Fibroblast of lung (primary cell): ENCODE measurements around the gene PXMP4. TPM values are rescaled to one million over a fixed set of nuclear protein-coding genes. Genes with fewer than 3 reads are reported as not detected.

ENCODE experiments used
- DNase-seq, 2 donors: peaks; one replicate each; pipeline versions ENCODE4 v3.0.0 to v3.0.0-alpha.2; 2010; ENCODE audit warnings: low read depth in 2 of 2
- H2AFZ ChIP-seq: 2 replicates; pipeline ENCODE4 v1.5.1; 2012; ENCODE audit warnings: low read length, control low read depth, inconsistent platforms
- H3K27ac ChIP-seq: 2 replicates; pipeline ENCODE4 v1.5.1; 2011; ENCODE audit warnings: low read length, control low read depth; ENCODE audit not compliant: insufficient read depth
- H3K27me3 ChIP-seq: 2 replicates; pipeline ENCODE4 v1.5.1; 2011; ENCODE audit warnings: mild to moderate bottlenecking, low read length; ENCODE audit not compliant: control insufficient read depth, insufficient read depth
- H3K36me3 ChIP-seq: 2 replicates; pipeline ENCODE4 v1.5.1; 2011; ENCODE audit warnings: low read length; ENCODE audit not compliant: control insufficient read depth, insufficient read depth
- H3K4me1 ChIP-seq: 2 replicates; pipeline ENCODE4 v1.5.1; 2011; ENCODE audit warnings: low read length; ENCODE audit not compliant: control insufficient read depth, insufficient read depth; ENCODE audit errors: extremely low read depth
- H3K4me2 ChIP-seq: 2 replicates; pipeline ENCODE4 v1.5.1; 2011; ENCODE audit warnings: low read length, control low read depth; ENCODE audit not compliant: insufficient read depth; ENCODE audit errors: extremely low read depth
- H3K4me3 ChIP-seq, 4 experiments: fragments of 200-600 bp in 1 of 4; sonication (generic) in 1 of 4; replicated peaks in 1 of 4; 2 replicates each; pipeline ENCODE4 v1.5.1; 2011 to 2016; ENCODE audit warnings: low read length in 4 of 4, low read depth in 3 of 4, mild to moderate bottlenecking in 3 of 4, control low read depth in 2 of 4, inconsistent platforms in 1 of 4, mixed read lengths in 1 of 4; ENCODE audit not compliant: insufficient read depth in 1 of 4; ENCODE audit errors: control extremely low read depth in 1 of 4
- H3K79me2 ChIP-seq: 2 replicates; pipeline ENCODE4 v1.5.1; 2012; ENCODE audit warnings: mild to moderate bottlenecking, low read length, inconsistent platforms; ENCODE audit not compliant: control insufficient read depth, insufficient read depth
- H3K9ac ChIP-seq: 2 replicates; pipeline ENCODE4 v1.5.1; 2011; ENCODE audit warnings: mild to moderate bottlenecking, low read length, control low read depth; ENCODE audit not compliant: insufficient read depth
- H3K9me3 ChIP-seq: 2 replicates; pipeline ENCODE4 v1.5.1; 2012; ENCODE audit warnings: low read depth, low read length; ENCODE audit not compliant: control insufficient read depth, insufficient read depth
- H4K20me1 ChIP-seq: 2 replicates; pipeline ENCODE4 v1.5.1; 2011; ENCODE audit warnings: low read length; ENCODE audit not compliant: control insufficient read depth, insufficient read depth; ENCODE audit errors: extremely low read depth
- CTCF ChIP-seq, 2 donors: IDR thresholded peaks in 1 of 2; conservative IDR thresholded peaks in 1 of 2; 1 replicate in 1 of 2; 2 replicates in 1 of 2; pipeline ENCODE4 v1.5.1; 2011 to 2012; ENCODE audit warnings: low read length in 2 of 2, control low read depth in 1 of 2, inconsistent platforms in 1 of 2, low read depth in 1 of 2, mild to moderate bottlenecking in 1 of 2
- EZH2 ChIP-seq: IDR thresholded peaks from 2 replicates; pipeline ENCODE4 v1.5.1; 2012; ENCODE audit warnings: low read length, control low read depth, mild to moderate bottlenecking; ENCODE audit errors: missing control alignments
- polyA plus RNA-seq, 2 donors: library from polyadenylated mRNA; depleted of rRNA in 1 of 2; stranded (reverse) in 1 of 2; unstranded in 1 of 2; fragments of >200 nt; gene quantifications; 2 replicates each; pipeline ENCODE4 v1.2.1, GENCODE V29; 2011 to 2012; ENCODE audit warnings: missing spikeins in 1 of 2
- total RNA-seq: library from RNA; depleted of rRNA; stranded (reverse); fragments of >200 nt; gene quantifications from 2 replicates; pipeline ENCODE4 v1.2.1, GENCODE V29; 2014

Gene PXMP4
- total and polyA plus RNA-seq, 2 donors (not counting 1 experiment from before 2014, with no cell fraction given), result 4.1 to 6.3 TPM

GRCh38 chr20:33766686-33767085, 46.6 kb upstream of the PXMP4 start:
- no peak overlapping the region for H2AFZ ChIP-seq
- H3K9me3 ChIP-seq, result no peaks in the 10 kb centered on the region
- no peaks in the 10 kb centered on the region for H3K79me2 ChIP-seq
- DNase-seq, result no peak
- no peak overlapping the region for H3K9ac ChIP-seq
- peaks cover 1% of the 10 kb centered on the region for H3K36me3 ChIP-seq
- H3K4me1 ChIP-seq, result no peaks in the 10 kb centered on the region
- H3K4me3 ChIP-seq, result no peak overlapping the region
- H4K20me1 ChIP-seq, result no peaks in the 10 kb centered on the region
- TF ChIP-seq EZH2, result no peak
- H3K27me3 ChIP-seq, result no peaks in the 10 kb centered on the region
- H3K27ac ChIP-seq, result no peak overlapping the region
- no peak overlapping the region for H3K4me2 ChIP-seq

- DNase-seq, result no peak
- Histone ChIP-seq H4K20me1 (no peaks in the 10 kb centered on the region), H3K4me2 (no peak overlapping the region), H3K79me2 (no peaks in the 10 kb centered on the region), H3K27ac (no peak overlapping the region), H3K4me3 (no peak overlapping the region), H2AFZ (no peak overlapping the region), H3K9me3 (no peaks in the 10 kb centered on the region), H3K36me3 (peaks cover 1% of the 10 kb centered on the region), H3K4me1 (no peaks in the 10 kb centered on the region), H3K27me3 (no peaks in the 10 kb centered on the region), H3K9ac (no peak overlapping the region)
- no peak for TF ChIP-seq CTCF (conservative IDR thresholded peaks at IDR 0.05 in 1 of 2, IDR thresholded peaks at IDR 0.05 in 1 of 2; ENCODE audit: low read depth in 1 of 2, low read length in 2 of 2)
- TF ChIP-seq EZH2, result no peak
Measured at GRCh38 chr20:33765592-33765991, 45.5 kb upstream of the PXMP4 start.

- no peaks in the 10 kb centered on the region for H4K20me1 ChIP-seq
- no peak overlapping the region for H2AFZ ChIP-seq
- no peak overlapping the region for H3K4me3 ChIP-seq
- no peak overlapping the region for H3K27ac ChIP-seq
- no peak overlapping the region for H3K4me2 ChIP-seq
- peaks cover 1% of the 10 kb centered on the region for H3K36me3 ChIP-seq
- DNase-seq, result no peak
- no peak overlapping the region for H3K9ac ChIP-seq
- H3K9me3 ChIP-seq, result no peaks in the 10 kb centered on the region
- TF ChIP-seq EZH2 (no peak), CTCF (conservative IDR thresholded peaks at IDR 0.05 in 1 of 2, IDR thresholded peaks at IDR 0.05 in 1 of 2; ENCODE audit: low read depth in 1 of 2, low read length in 2 of 2) (no peak)
- H3K4me1 ChIP-seq, result no peaks in the 10 kb centered on the region
- H3K27me3 ChIP-seq, result no peaks in the 10 kb centered on the region
- no peaks in the 10 kb centered on the region for H3K79me2 ChIP-seq
Measured at GRCh38 chr20:33765099-33765498, 45.0 kb upstream of the PXMP4 start.
